ENCODE data around the gene STK17B. TPM values are rescaled to one million over a fixed set of nuclear protein-coding genes. Genes with fewer than 3 reads are reported as not detected.

STK17B gene
- total RNA-seq, 1 experiment from 2014 or later: 58.0 TPM

DNA sequence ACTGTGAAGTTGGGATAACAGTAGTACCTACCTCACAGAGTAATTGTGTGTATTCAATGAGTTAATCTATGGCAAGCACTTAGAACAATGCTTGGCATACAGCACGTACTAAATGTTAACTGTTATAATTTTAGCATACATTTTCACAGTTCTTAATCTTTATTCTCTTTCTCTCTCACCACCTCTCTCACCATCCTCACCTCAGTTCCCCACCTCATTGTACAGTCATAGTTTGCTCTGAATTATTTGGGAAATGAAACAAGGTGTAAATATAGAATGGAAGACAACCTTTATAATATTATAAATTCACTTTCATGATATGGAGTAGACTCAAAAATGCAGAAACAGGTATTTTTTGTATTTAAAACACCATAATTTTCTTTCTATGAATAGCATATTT lies 62.8 kb downstream of the STK17B start:
- POLR2A ChIA-PET: no interaction called here
- H3K4me1 ChIP-seq: 0 out of 2 replicates have a peak, but pooled peaks cover 5% of the 10 kb centered on the region
- H3K4me3 ChIP-seq (ENCODE audit: low read depth, low read length): no peak overlapping the region
- DNase-seq: no peak
- Mint-ChIP-seq H3K27me3 (ENCODE audit: insufficient read depth, unreplicated experiment) (no peaks in the 10 kb centered on the region), H3K9me3 (ENCODE audit: unreplicated experiment) (no peaks in the 10 kb centered on the region), H3K4me1 (ENCODE audit: low read depth, unreplicated experiment) (no peaks in the 10 kb centered on the region), H3K27ac (ENCODE audit: unreplicated experiment) (no peak overlapping the region), H3K4me3 (ENCODE audit: unreplicated experiment) (no peak overlapping the region), H3K36me3 (ENCODE audit: insufficient read depth, unreplicated experiment) (no peaks in the 10 kb centered on the region)
- BruUV-seq (replicated peaks): no TSS peak
- CTCF ChIA-PET: interaction anchor here (1.2 kb wide), 1 partner anchor 167 kb away, joined by 3 read pairs; no protein-coding TSS in a partner anchor
- intact Hi-C loops (cut with micrococcal nuclease; ENCODE audit: unreplicated experiment): no loop called here
- H3K9me3 ChIP-seq: no peaks in the 10 kb centered on the region; the same call in 1 of the 2 replicates
- TF ChIP-seq, protein P1, sequence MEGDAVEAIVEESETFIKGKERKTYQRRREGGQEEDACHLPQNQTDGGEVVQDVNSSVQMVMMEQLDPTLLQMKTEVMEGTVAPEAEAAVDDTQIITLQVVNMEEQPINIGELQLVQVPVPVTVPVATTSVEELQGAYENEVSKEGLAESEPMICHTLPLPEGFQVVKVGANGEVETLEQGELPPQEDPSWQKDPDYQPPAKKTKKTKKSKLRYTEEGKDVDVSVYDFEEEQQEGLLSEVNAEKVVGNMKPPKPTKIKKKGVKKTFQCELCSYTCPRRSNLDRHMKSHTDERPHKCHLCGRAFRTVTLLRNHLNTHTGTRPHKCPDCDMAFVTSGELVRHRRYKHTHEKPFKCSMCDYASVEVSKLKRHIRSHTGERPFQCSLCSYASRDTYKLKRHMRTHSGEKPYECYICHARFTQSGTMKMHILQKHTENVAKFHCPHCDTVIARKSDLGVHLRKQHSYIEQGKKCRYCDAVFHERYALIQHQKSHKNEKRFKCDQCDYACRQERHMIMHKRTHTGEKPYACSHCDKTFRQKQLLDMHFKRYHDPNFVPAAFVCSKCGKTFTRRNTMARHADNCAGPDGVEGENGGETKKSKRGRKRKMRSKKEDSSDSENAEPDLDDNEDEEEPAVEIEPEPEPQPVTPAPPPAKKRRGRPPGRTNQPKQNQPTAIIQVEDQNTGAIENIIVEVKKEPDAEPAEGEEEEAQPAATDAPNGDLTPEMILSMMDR (IDR thresholded peaks at IDR 0.05; ENCODE audit: insufficient read depth in 1 of 2, low read depth in 1 of 2, low read length in 1 of 2, severe bottlenecking in 1 of 2, unreplicated experiment in 1 of 2): no peak
- no peaks in the 10 kb centered on the region for H3K27me3 ChIP-seq (replicated peaks; ENCODE audit: control insufficient read depth, insufficient read depth, low read length)
- no peaks in the 10 kb centered on the region for H3K36me3 ChIP-seq (ENCODE audit: control insufficient read depth, insufficient read depth, low read length)

DNA sequence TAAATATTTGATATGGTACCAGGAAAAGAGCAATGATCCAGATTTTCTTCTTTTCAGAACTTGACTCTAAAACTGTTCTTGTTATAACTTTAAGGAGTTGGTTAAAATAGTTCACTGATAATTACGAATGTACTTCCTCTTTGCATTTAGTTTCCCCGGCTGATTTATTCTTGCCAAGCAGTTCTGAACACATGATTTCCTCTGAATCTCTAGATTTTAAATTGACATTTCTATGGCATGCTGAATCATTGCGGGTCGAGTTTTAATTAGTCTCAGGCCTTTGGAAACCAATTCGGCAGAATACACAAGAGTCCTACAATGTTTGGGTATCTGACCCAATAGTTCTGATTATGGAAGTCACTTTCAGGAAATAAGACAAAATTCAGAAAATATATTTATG lies 65.4 kb downstream of the STK17B start:
- Mint-ChIP-seq H3K4me1 (ENCODE audit: low read depth, unreplicated experiment) (no peaks in the 10 kb centered on the region), H3K27me3 (ENCODE audit: insufficient read depth, unreplicated experiment) (peaks cover 2% of the 10 kb centered on the region), H3K27ac (ENCODE audit: unreplicated experiment) (no peak overlapping the region), H3K4me3 (ENCODE audit: unreplicated experiment) (no peak overlapping the region), H3K36me3 (ENCODE audit: insufficient read depth, unreplicated experiment) (no peaks in the 10 kb centered on the region), H3K9me3 (ENCODE audit: unreplicated experiment) (no peaks in the 10 kb centered on the region)
- Histone ChIP-seq H3K36me3 (ENCODE audit: control insufficient read depth, insufficient read depth, low read length) (no peaks in the 10 kb centered on the region), H3K4me1 (no peaks in the 10 kb centered on the region), H3K4me3 (ENCODE audit: low read depth, low read length) (no peak overlapping the region), H3K27me3 (replicated peaks; ENCODE audit: control insufficient read depth, insufficient read depth, low read length) (no peaks in the 10 kb centered on the region), H3K9me3 (no peaks in the 10 kb centered on the region; the same call in 1 of the 2 replicates)
- intact Hi-C loops (cut with micrococcal nuclease; ENCODE audit: unreplicated experiment): no loop called here
- CTCF ChIA-PET: no interaction called here
- no TSS peak for BruUV-seq (replicated peaks)
- TF ChIP-seq, protein P1 (IDR thresholded peaks at IDR 0.05; ENCODE audit: insufficient read depth in 1 of 2, low read depth in 1 of 2, low read length in 1 of 2, severe bottlenecking in 1 of 2, unreplicated experiment in 1 of 2): no peak
- no peak for DNase-seq
- POLR2A ChIA-PET: no interaction called here

DNA sequence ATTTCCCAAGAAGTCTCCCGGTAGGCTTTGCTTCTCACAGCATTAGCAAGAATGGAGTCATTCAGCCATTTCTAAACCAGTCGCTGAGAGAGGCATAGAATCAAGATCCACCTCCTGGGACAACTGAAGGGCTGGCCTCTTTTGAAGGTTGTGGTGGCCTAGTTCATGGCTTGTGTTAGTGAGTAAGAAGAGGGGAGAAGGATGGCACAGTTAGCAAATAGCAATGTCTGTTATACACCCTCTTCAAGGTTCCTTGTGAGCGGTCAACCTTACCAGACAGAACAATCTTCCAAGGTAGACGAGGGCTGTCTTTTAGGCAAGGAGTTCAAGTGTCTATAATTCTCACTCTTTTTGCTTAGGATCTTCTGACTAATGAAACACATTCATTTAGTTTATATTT lies 67.3 kb downstream of the STK17B start:
- Mint-ChIP-seq H3K27ac (ENCODE audit: unreplicated experiment) (no peak overlapping the region), H3K4me1 (ENCODE audit: low read depth, unreplicated experiment) (no peaks in the 10 kb centered on the region), H3K27me3 (ENCODE audit: insufficient read depth, unreplicated experiment) (peaks cover 2% of the 10 kb centered on the region), H3K4me3 (ENCODE audit: unreplicated experiment) (no peak overlapping the region), H3K9me3 (ENCODE audit: unreplicated experiment) (no peaks in the 10 kb centered on the region), H3K36me3 (ENCODE audit: insufficient read depth, unreplicated experiment) (no peaks in the 10 kb centered on the region)
- Histone ChIP-seq H3K9me3 (no peaks in the 10 kb centered on the region; the same call in 1 of the 2 replicates), H3K4me1 (no peaks in the 10 kb centered on the region), H3K4me3 (ENCODE audit: low read depth, low read length) (no peak overlapping the region), H3K36me3 (ENCODE audit: control insufficient read depth, insufficient read depth, low read length) (no peaks in the 10 kb centered on the region), H3K27me3 (replicated peaks; ENCODE audit: control insufficient read depth, insufficient read depth, low read length) (no peaks in the 10 kb centered on the region)
- TF ChIP-seq, protein P1 (IDR thresholded peaks at IDR 0.05; ENCODE audit: insufficient read depth in 1 of 2, low read depth in 1 of 2, low read length in 1 of 2, severe bottlenecking in 1 of 2, unreplicated experiment in 1 of 2): no peak
- no peak for DNase-seq
- intact Hi-C loops (cut with micrococcal nuclease; ENCODE audit: unreplicated experiment): no loop called here
- ChIA-PET CTCF (no interaction called here), POLR2A (no interaction called here)
- BruUV-seq (replicated peaks): no TSS peak
